Measurements from ENCODE around the gene KCNQ1OT1.

The KCNQ1OT1 gene

DNA sequence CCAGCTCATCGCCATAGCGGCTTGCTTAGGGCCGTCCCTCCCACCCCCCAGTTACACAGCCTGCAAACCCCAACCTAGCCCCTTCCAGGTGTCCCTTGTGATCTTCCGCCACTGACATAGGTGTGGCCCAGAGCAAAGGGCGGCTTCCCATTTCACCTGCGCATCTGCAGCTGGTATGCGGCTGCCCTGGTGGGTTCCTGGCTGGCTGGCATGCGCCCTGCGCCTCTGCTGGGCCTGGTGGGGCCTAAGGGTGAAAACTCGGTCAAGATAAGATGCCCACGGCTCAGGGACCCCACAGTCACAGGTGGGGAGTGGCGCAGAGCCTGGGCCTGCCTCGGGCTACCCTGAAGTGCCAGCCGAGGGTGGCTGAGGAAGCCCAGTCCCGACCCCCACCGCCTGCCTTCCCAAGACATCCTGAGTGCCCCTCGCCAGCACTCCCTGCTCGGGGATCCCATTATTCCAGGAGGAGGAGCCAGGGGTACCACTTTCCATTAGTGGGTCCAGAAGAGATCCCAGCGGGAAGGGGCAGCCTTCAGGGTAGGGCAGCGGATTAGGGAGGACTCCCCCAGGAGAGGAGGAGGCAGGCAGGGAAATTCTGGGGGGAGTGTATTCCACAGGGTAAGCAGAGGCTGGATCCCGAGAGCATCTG, 36.9 kb upstream of the KCNQ1OT1 start:
- DNase-seq: no peak

DNA sequence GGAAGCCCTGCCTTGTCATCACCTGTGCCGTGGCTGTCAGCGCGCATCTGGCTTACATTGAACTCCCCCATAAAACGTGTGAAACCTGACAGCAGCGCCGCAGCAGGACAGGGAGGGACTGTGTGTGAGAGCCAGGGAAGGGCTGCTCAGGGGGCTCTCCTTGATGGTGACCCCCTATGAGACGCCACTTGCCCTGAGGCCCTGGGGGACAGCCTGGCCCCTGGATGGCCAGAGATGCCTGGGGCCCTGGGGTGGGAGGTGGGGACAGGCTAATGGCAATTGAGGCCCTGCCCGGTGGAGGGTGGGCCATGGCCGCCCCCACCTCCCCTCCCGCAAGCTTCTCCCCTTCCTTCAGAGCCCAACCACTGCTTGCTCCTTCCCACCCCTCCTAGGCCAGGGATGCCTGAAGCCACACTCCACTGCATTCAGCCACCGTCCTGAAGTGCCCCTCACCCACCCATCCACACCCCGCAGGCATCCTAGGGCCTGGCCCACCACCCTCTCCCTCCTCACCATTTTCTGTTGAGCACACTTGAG, 35.3 kb upstream of the KCNQ1OT1 start:
- no peak for DNase-seq

DNA sequence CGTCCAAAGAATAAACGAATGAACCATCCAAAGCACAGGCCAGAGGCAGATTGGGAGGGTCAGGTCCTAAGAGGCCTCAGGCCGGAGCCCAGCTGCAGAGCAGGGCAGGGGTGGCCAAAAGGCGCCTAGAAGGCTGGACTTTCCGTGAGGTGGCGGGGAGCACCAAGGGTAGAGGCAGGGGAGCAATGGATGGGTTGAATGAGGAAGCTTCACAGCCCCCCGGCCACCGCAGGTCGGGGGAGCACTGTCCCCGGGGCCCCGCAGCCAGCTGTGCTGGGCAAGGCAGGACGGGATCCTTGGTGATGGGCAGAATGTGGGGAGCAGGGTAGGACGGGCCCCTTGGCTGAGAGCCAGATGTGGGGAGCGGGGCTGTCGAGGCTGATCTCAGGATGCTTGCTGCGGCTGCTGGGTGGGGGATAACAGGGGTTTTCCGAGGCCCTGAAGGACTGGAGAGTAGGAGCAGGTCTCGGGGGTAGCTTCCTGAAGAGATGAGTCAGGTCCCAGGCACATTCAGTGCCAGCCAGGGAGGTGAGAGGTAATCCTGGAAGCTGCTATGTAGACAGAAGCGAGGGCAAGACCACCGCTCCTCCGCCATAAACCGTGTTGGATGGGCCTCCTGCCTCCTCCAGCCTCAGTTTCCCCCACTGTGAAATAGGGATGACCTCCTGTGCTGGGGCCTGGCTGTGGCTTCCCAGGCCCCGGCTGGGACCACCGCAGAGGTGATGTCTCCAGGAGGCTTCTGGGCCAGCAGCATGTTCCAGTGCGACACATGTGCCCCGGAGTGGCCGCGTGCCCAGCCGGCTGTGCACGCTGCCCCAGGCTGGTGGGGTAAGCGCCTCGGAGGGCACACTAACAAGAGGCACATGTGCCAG, 34.6 kb upstream of the KCNQ1OT1 start:
- no peak for DNase-seq

DNA sequence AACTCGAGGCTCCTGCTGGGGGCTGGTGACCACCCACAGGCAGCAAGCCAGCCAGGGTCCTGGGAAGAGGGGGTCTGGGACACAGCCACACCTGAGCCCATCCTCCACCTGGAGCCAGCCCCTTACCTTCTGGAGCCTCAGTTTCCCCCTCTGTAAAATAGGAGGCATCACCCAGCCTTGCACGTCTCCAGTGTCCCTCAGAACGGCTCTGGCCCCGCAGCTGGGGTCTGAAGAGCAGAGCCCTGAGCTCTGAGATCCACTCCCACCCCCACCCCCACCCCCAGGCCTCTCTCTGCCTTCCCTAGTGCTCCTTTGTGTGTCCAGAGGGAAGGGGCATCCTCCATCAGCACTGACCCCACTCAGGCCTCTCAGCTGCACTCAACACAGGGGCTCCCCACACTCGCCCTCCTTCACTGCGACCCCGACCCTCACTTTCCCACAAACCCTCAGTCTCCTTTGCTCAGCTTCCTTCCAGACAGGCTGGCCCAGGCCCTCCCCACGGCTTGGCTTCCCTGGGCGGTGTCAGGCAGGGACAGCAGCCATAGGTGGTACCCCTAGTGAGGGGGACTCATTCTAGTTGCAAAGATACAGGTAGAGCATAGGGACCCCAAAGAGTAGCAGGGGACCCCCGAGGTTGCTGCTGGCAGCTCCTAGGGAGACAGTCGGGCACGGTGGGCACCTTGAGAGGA, 33.3 kb upstream of the KCNQ1OT1 start:
- DNase-seq: no peak

DNA sequence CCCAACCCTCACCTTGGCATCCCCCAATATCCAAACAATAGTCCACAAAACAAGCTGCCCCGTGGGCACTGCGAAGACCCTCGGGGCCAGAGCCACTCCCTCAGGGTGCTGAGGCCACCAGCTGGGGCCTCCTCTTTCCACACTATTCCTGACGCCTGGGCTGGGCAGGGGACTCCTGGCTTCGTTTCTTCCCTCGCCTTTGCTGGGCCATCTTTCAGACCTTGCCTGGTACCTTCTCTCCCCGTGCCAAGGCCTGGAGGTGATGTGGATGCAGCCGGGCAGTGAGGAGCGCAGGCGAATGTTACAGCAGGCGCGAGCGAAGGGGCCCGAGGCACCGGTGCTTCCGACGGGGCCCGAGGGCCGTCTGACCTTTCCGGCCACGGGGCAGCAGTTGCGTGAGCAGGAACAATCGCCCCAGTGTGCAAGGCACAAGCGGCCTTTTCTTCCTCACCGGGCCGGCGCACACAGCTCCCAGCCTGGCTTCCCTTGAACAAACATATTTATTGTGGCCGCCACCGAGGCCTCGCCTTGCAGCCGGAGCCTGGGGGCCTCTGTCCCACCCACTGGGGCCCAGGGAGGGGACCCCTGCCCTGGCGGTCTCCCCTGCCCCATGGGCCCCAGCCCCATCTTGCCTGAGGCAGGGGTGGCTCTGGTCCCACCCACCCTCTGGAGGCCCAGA, 32.6 kb upstream of the KCNQ1OT1 start:
- no peak for DNase-seq

DNA sequence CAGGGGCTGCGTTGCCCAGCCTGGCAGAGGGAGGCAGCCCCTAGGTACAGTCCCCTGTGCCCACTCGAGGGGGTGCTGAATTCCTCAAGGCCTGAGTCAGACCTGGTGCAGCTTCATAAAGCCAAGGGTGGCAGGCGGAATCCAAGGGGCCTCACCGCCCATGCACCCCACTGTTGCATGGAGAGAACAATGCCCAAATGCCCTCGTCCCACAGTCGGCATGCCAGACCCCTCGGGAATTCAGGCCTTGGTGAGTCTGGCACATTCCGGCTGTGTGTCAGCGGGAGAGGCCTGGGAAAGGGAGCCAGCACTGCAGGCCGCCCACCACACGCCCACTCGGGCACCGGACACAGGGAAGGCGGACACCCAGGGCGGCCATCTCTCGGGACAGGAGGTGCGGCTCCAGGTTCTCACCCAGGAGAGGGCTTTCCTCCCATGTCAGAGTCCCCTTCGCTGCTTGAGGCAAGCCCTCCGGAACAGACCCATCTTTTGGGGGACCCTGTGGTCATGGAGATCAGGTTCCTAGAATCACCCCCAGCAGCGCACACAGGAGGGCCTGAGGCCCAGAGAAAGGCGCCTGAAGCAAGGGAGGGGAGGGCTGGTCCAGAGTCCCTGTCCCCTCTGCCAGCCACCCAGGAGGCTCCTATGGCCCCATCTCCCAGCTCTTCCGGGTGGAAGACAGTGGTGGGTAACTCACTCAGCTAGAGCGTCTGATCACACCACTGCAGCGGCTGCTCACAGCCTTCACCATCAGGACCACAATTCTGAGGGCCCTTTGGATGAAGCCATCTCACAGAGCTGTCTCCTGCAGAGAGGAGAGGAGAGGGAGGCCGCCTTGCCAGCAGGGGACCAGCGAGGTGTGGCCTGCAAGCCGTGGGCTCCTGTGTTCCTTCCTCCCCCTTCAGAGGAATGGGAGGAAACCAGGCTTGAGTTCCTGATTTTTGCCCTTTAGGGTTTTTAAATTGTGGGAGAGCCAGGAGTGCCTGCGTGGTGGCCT, 31.6 kb upstream of the KCNQ1OT1 start:
- DNase-seq: no peak

DNA sequence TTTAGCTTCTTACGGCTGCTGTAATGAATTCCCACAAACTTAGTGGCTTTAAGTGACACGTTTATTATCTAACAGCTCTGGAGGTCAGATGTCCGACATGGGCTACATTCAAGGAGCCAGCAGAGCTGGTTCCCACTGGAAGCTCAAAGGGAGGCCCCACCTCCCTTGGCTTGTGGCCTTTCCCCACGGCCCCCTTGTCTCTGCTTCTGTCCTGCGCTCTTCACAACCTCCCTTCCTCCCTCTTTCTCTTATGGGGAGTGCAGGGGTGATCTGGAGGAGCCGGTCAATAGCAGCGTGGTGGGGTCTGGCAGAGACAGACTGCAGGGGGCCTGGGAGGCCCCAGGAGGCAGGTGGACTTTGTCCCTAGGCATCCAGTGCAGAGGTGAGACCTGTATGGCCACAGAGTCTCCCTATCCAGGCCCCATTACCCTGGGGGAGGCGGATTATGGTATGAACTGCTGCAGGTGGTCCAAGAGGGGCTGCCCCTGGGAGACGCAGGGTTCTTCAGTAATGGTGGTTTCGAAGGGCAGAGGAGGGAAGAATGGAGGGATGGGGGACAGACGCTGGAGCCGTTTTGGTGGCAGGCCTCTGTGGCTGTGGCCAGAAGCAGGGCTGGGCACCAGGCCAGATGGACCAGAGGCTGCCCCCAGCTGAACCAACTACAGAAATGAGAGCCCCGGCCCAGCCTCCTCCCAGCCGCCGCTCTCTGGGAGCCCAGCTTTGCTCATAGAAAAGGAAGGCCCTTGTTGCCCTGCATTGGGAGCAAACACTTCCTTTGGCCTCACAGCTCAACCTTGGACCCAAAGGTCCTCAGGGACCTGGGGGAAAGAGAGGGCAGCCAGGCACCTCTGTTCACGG, 30.7 kb upstream of the KCNQ1OT1 start:
- no peak for DNase-seq

DNA sequence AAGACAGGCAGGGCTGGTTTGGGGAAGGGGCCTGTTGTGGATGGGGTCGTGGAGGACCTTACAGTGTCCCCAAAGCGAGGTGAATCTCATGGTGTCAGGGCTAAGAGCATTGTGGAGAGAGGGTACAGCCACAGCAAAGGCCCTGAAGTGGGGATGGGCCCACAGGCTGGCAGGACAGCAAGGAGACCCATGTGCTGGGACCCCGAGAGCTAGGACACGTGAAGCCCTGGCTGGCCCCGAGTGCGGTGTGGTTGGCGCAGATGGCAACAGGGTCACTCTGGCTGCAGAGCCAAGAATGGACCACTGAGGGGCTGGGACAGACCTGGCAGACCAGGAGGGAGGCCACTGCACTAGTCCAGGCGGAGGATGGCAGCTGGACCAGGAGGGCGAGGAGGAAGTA, 30.0 kb upstream of the KCNQ1OT1 start:
- no peak for DNase-seq

DNA sequence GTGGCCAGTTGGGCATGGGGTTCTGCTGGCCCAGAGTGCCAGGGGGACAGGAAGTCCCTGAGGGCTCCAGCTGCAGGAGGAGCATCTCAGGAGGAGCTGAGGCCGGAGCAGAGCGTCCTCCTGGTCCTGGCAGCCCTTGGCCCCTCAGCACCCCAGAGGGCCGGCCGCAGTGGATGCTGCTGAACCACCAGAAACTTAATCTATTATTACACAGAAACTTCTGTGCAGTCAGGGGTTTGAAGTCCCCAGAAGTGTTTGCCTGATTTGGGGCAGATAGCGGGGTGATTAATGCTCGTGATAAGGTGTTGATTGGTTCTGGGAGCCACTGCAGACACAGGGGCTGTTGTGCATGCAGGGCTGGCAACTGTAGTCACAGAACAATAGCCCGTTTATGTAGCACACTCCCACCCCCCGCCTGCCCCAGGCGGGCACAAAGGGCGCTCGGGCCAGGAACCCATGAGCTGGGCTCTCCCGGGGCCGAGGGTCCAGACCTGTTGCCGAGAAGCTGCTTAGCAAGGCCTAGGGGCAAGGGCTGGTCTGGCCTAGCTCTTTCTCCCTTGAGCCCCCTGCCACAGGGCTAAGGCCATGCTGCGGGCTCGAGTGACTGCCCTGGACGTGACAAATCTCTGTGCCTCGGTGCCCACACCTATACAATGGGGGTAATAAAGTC, 29.0 kb upstream of the KCNQ1OT1 start:
- DNase-seq: no peak

DNA sequence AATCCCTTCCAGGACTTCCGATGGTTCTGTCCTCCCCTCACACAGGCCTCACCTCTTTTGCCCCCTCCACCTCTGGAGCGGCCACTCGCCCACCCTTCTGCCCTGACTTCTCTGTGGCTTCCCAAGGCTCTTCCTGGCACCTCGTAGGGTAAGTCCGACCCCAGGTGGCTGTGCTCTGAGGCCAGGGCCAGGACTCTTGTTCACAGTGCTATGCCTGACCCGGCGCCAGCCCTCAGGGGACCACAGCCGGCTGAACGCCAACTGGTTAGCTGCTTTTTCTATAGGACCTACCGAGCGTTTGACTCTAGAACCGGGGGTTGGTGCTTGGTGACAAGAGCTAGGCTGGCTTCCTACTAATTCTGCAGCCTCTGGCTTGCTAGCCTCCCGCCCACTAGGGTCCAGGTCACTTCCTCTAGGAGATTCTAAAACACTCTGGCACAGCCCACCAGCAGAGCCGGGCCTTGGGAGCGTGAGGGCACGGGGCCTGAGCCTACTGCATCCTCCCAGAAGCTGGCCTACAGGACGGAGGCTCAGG, 28.4 kb upstream of the KCNQ1OT1 start:
- no peak for DNase-seq

DNA sequence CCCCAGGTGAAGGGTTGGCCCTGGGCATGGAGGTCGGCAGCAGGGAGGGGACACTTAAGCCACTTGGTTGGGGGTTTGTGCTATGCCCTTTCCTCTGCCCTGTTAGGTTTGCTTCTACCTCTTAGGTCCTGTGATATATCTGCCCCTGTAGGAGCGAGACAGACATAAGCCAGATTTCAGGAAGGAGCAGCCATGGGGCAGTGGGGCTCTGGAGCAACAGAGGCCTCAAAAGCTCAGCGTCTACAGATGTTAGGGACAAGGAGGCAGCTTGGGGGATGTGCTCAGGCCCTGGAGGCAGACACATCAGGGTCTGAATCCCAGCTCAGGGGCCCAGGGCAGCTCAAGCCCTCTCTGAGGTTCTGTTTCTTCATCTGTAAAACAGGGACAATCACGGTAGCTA, 27.2 kb upstream of the KCNQ1OT1 start:
- DNase-seq: no peak

DNA sequence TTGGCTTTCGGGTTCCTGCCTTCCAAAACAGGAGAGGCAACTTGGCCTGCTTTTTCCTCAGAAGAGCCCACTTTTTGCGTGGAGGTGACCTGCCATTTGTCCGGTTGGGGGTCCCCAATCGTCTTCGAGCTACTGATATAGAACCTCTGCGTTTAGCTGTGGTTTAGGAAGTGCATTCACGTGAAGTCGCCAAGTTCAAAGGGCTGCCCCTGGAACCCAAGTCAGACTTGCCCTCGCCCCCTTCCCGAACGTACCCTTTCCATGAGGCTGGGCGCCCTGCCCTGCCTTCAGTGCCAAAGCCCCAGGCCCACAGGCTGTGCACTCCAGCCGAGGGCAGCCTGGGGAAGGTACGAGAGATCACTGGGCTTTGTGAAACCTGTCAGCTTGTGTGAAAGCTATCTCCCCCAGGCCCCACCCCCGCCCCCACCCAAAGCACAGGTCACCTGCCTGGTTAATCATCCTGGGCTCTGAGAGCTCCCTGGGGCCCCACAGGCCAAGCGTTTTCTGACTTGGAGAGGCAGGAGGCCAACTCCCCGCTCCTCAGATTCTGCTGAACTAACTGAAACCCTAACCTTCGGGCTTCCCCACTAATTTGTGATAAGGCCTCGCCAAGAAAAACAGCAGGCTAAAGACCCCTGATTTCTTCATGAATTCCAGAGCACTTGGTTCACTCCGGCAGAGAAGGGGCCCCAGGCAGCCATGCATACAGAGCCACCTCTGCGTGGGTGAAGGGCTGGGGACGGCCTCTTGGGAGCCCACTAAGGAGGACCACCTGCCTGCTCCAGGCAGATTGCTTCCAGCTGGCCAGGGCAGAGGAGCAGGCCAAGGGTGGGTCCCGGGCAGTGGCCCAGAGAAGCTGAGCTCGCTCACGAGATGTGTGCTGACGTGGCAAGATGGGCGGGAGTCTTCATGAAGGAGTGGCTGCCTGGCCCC, 25.8 kb upstream of the KCNQ1OT1 start:
- no peak for DNase-seq

DNA sequence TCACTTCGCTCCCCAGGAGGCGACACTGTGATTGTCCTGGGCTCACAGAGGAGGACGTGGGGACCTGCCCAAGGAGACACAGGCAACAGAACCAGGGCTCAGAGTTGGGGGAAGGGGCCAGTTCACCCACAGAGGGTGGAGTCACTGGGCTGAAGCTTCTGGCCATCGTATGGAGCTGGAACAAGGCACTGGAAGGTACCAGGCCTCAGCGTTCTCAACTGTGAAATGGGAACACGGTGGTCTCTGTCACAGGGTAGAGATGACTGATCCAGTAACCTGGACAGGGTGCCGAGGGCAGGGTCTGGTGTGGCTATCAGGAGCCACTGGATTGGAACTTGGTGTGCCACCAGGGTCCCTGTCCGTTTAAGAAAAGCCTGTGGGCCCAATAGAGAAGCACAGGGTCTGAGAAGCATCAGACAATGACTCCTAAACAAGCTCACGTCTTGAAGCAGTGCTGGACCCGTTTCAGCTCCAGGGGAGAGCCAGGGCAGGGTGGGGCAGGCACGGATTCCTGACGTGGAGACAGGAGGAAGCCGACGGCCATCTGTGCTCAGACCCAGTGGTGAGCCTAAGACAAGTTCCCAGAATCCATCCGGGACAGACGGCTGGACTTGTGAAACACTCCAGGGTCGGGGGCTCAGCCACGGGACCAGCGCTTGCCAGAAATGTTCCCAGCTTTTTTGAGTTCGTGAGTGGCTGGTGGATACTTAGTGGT, 25.0 kb upstream of the KCNQ1OT1 start:
- no peak for DNase-seq

DNA sequence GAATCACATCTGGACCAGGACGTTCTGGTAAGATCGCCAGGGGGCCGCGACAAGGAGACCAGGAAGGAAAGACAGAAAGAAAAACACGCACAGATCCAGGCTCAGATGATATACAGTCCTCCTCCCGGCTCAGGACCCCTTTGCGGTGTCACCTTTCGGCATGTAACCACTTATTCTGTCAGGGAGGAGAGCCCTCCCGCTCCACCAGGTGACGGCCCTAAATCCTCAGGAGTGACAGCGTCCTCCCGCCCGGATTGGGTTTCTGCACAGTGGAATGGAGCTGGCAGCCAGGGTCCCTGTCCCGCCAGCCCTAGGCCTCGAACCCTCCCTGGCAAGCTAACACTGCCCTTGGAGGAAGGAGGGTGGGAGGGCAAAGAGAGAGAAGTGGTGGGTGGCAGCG, 24.3 kb upstream of the KCNQ1OT1 start:
- no peak for DNase-seq

DNA sequence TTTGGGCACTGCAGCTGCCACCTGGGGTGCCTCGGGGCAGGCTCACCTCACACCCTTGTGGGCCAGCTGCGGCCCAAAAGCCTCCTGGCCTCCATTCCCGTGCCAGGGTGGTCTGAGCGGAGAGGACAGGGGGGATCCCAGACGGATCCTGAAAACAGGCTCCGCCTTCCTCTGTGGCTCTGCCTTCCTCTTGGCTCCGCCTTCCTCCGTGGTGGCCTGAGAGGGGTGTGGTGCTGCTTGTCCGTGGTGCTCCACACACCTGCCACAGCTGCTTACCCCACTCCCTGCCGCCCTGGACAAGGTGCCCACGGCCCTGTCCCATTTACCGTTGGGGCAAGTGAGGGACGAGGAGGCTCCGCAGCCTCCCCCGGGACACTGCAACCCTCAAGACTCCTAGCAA, 23.2 kb upstream of the KCNQ1OT1 start:
- no peak for DNase-seq

DNA sequence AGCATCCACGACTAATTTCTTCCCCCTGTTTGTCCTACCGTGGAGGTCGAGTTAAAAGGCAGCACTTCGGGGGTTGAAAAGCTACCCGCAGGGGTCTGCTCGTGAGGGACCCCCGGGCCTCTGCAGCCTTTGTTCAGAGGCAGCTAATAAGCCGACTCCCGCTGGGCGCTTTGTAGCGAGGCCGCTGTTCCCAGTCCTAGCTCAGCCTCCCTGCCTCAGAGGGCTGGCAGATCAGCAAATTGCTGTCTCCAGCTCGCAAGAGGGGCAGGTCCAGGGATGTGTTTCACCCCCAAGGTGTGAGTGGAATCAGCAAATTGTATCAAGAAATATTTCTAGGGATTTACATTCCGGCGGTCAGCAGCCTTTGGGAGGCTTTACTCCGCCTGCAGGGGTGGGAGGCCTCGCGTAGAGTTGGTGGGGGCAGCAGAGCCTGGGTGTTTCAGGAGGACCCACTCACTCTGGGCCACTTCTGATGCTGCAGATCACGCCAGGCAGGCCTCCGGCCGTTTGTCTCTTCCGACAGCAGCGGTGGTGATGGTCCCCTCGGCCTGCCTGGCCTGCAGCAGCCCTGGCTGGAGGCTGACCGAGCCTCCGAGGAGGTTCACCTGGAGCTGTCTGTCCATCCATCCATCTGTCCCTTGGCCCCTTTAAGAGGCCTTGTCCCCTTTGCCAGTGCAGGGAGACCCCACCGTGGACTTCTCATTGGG, 21.6 kb upstream of the KCNQ1OT1 start:
- DNase-seq: no peak

DNA sequence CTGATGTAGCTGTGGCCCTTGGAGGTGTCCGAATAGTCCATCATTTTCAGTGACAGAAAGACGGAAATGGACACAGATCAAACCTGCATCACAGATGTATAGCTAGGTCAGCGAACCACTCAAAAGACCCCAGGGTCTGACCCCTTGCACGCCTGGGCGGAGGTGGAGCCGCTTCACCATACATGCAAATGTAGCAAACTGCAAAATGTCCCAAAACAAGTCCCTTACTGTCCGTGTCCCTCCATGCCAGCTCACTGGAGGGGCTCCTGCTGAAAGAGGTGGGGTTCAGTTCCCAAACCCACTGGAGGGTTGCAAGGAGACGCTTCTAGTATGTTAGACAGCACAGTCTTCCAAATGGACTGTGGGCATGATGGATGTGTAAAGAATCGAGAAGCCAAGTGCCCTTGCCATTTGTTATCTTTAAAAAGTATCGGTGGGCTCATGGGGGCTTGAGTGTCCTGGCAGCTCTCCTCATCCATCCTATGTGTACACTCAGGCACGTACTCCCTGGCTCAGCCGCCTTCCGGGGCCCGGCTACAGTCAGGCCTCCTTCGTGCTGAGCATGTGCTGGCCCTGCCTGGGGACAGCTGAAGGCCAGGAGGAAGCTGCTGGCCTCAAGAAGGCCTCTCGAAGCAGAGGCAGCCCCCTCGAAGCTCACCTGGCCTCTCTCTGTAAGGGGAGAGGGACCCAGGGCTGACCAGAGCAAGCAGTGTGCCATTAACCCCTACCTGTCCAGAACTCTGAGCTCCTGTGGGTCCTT, 20.2 kb upstream of the KCNQ1OT1 start:
- no peak for DNase-seq
